Measurements from ENCODE around the gene GSE1.

Gene GSE1

GRCh38 chr16:85636234-85636812 lies 23.2 kb downstream of the GSE1 start:
- no peak for DNase-seq

GRCh38 chr16:85637061-85637807 lies 24.1 kb downstream of the GSE1 start:
- DNase-seq, result no peak

GRCh38 chr16:85637808-85638647 lies 24.9 kb downstream of the GSE1 start:
- no peak for DNase-seq

GRCh38 chr16:85638695-85639409 lies 25.7 kb downstream of the GSE1 start:
- no peak for DNase-seq

GRCh38 chr16:85639529-85640253 lies 26.6 kb downstream of the GSE1 start:
- no peak for DNase-seq

GRCh38 chr16:85640254-85640558 lies 27.1 kb downstream of the GSE1 start:
- no peak for DNase-seq

- DNase-seq, result no peak
These were observed 27.5 kb downstream of the GSE1 start for GRCh38 chr16:85640585-85640984.

- DNase-seq, result no peak
These were observed 28.2 kb downstream of the GSE1 start for GRCh38 chr16:85641305-85641704.

GRCh38 chr16:85641776-85642176 lies 28.7 kb downstream of the GSE1 start:
- no peak for DNase-seq

GRCh38 chr16:85642762-85643358 lies 29.7 kb downstream of the GSE1 start:
- DNase-seq, result peak; percentile 20

- DNase-seq, result no peak
These were observed 30.5 kb downstream of the GSE1 start for GRCh38 chr16:85643631-85644030.

GRCh38 chr16:85644093-85644712 lies 31.1 kb downstream of the GSE1 start:
- DNase-seq, result no peak

- DNase-seq, result no peak
These were observed 32.0 kb downstream of the GSE1 start for GRCh38 chr16:85645021-85645589.

GRCh38 chr16:85646358-85646907 lies 33.3 kb downstream of the GSE1 start:
- no peak for DNase-seq

- DNase-seq, result no peak
These were observed 33.9 kb downstream of the GSE1 start for GRCh38 chr16:85646976-85647375.

GRCh38 chr16:85648070-85648714 lies 35.1 kb downstream of the GSE1 start:
- DNase-seq, result no peak

GRCh38 chr16:85648805-85649204 lies 35.7 kb downstream of the GSE1 start:
- no peak for DNase-seq

GRCh38 chr16:85649411-85650134 lies 36.5 kb downstream of the GSE1 start:
- no peak for DNase-seq

- DNase-seq, result no peak
These were observed 37.2 kb downstream of the GSE1 start for GRCh38 chr16:85650135-85650843.

All from MV-4-11 (cell line).